Gastroesophageal sphincter (tissue), 4 donors: ENCODE data around the gene EDA2R. TPM values are rescaled to one million over a fixed set of nuclear protein-coding genes. Genes with fewer than 3 reads are reported as not detected.

Source experiments
- ATAC-seq: fragments of 150-250 bp; one replicate; pipeline ENCODE4 v1.9.1; 2016; ENCODE audit warnings: mild to moderate bottlenecking, moderate library complexity
- H3K27ac ChIP-seq, 4 donors: fragments of 200-600 bp; sonication (generic) in 3 of 4; 1 replicate in 3 of 4; 2 replicates in 1 of 4; pipeline ENCODE4 v1.5.1; 2016 to 2019
- H3K27me3 ChIP-seq: fragments of 200-600 bp; sonication (generic); one replicate; pipeline ENCODE4 v1.5.1; 2019
- H3K36me3 ChIP-seq, 2 donors: fragments of 200-600 bp; sonication (generic); one replicate each; pipeline ENCODE4 v1.5.1; 2019; ENCODE audit warnings: control low read depth in 1 of 2
- H3K4me1 ChIP-seq, 3 donors: fragments of 200-600 bp; sonication (generic); 1 replicate in 2 of 3; 2 replicates in 1 of 3; pipeline ENCODE4 v1.5.1; 2016 to 2019; ENCODE audit warnings: control low read depth in 2 of 3
- H3K4me3 ChIP-seq, 2 donors: fragments of 200-600 bp; sonication (generic); one replicate each; pipeline ENCODE4 v1.5.1; 2019; ENCODE audit warnings: mild to moderate bottlenecking in 1 of 2, moderate library complexity in 1 of 2
- H3K9me3 ChIP-seq, 3 donors: fragments of 200-600 bp; sonication (generic); one replicate each; pipeline ENCODE4 v1.5.1; 2017 to 2019; ENCODE audit warnings: control low read depth in 2 of 3
- EP300 ChIP-seq: sonication (generic); formaldehyde crosslinking; IDR thresholded peaks from one replicate; pipeline ENCODE4 v1.6.1; 2017; ENCODE audit warnings: antibody characterized with exemption, mild to moderate bottlenecking
- POLR2A ChIP-seq, 2 donors: fragments of 450-650 bp; IDR thresholded peaks; one replicate each; pipeline ENCODE4 v1.6.1; 2017; ENCODE audit warnings: antibody characterized with exemption in 2 of 2, mild to moderate bottlenecking in 2 of 2, moderate library complexity in 1 of 2
- POLR2AphosphoS5 ChIP-seq: sonication (generic); formaldehyde crosslinking; IDR thresholded peaks from one replicate; pipeline ENCODE4 v1.6.1; 2017; ENCODE audit warnings: antibody characterized with exemption
- WGBS, 2 donors: methylation state at CpG; one replicate each; pipeline ENCODE4 v1.1.5; 2018; ENCODE audit warnings: low coverage in 1 of 2; 5-methylcytosine and 5-hydroxymethylcytosine counted together
- small RNA-seq, 4 donors: library from RNA; depleted of rRNA; stranded (forward); fragments of <200 nt; gene quantifications; one replicate each; pipeline ENCODE3, GENCODE V24; 2016
- total RNA-seq, 4 donors: library from RNA; depleted of rRNA; stranded (reverse); fragments of >200 nt; gene quantifications; one replicate each; pipeline ENCODE4 v1.1.0, GENCODE V29; 2016
- TF ChIP-seq, protein P1 (sequence below), 4 experiments: fragments of 200-600 bp in 2 of 4; fragments of 450-650 bp in 2 of 4; sonication (generic) in 1 of 4; IDR thresholded peaks; one replicate each; pipeline ENCODE4 v1.5.1; 2017 to 2019; ENCODE audit warnings: antibody characterized with exemption in 4 of 4, mild to moderate bottlenecking in 2 of 4, moderate library complexity in 2 of 4

The EDA2R gene
- total RNA-seq, 4 donors from 2014 or later, result 1.2 to 4.6 (median 2.3) TPM

DNA sequence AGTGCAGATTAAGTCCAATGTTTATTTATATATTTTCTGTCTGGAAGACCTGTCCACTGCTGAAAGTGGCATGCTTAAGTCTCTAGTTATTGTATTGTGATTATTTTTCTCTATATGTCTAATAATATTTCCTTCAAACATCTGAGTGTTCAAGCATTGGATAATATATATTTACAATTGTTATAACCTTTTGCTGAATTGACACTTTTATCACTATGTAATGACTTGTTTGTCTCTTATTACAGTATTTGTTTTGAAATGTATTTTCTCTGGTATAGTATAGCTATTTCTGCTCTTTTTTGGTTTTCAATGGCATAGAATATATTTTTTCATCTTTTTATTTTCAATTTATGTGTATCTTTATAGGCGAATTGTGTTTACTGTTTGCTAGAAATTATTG is 59.7 kb downstream of the EDA2R start:
- WGBS, 2 donors, result 14 to 71% methylated on average over 1 of the region's 1 CpG
- Histone ChIP-seq H3K27ac (no peak overlapping the region), H3K9me3 (no peaks in the 10 kb centered on the region), H3K36me3 (no peaks in the 10 kb centered on the region), H3K4me3 (no peak overlapping the region), H3K4me1 (no peaks in the 10 kb centered on the region), H3K27me3 (no peaks in the 10 kb centered on the region)
- TF ChIP-seq EP300, result no peak
- no peak for TF ChIP-seq POLR2A (IDR thresholded peaks at IDR 0.05)
- TF ChIP-seq, protein P1, sequence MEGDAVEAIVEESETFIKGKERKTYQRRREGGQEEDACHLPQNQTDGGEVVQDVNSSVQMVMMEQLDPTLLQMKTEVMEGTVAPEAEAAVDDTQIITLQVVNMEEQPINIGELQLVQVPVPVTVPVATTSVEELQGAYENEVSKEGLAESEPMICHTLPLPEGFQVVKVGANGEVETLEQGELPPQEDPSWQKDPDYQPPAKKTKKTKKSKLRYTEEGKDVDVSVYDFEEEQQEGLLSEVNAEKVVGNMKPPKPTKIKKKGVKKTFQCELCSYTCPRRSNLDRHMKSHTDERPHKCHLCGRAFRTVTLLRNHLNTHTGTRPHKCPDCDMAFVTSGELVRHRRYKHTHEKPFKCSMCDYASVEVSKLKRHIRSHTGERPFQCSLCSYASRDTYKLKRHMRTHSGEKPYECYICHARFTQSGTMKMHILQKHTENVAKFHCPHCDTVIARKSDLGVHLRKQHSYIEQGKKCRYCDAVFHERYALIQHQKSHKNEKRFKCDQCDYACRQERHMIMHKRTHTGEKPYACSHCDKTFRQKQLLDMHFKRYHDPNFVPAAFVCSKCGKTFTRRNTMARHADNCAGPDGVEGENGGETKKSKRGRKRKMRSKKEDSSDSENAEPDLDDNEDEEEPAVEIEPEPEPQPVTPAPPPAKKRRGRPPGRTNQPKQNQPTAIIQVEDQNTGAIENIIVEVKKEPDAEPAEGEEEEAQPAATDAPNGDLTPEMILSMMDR (IDR thresholded peaks at IDR 0.05), result no peak
- no peak for TF ChIP-seq POLR2AphosphoS5
- no peak for ATAC-seq

DNA sequence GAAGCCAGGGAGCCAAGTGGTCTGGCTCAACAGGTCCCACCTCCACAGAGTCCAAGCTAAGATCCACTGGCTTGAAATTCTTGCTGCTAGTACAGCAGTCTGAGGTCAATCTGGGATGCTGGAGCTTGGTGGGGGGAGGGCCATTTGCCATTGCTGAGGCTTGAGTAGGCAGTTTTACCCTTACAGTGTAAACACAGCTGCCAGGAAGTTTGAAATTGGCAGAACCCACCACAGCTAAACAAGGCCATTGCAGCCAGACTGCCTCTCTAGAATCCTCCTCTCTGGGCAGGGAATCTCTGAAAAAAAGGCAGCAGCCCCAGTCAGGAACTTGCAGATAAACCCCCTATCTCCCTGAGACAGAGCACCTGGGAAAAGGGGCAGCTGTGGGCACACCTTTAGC is 84.9 kb downstream of the EDA2R start:
- no peak for ATAC-seq

DNA sequence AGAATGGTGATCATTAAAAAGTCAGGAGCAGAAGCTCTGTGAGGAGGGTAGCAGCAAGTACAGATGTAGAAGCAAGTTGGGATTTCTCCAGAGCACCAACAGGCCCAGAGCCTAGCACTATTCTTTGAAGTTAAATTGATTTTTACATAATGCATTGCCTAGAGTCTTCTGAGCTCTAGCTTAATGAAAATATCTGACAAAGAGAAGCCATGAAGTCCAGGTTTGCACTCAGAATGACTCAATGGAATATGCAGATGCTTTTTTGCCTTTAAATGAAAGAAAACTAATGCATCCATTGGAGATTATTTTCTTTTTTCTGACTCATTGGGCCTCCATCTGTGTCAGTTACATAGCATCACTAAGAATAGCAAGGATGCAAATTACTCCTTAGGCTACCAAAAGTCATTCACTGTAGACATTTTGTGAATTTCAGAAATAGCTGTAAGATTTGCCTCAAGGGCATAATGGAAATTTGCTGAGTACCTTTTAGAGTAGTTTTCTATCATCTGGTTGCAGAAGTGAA is 91.0 kb downstream of the EDA2R start:
- Histone ChIP-seq H3K27ac (no peak overlapping the region), H3K4me1 (no peaks in the 10 kb centered on the region), H3K36me3 (no peaks in the 10 kb centered on the region), H3K27me3 (no peaks in the 10 kb centered on the region), H3K4me3 (no peak overlapping the region), H3K9me3 (no peaks in the 10 kb centered on the region)
- TF ChIP-seq, protein P1 (IDR thresholded peaks at IDR 0.05), result no peak
- TF ChIP-seq POLR2A (IDR thresholded peaks at IDR 0.05) (no peak), EP300 (no peak), POLR2AphosphoS5 (no peak)
- ATAC-seq, result no peak

More for the DNA sequence above, 84.9 kb downstream of the EDA2R start:
- H3K4me3 ChIP-seq, result no peak overlapping the region
- H3K9me3 ChIP-seq, result no peaks in the 10 kb centered on the region
- H3K36me3 ChIP-seq, result no peaks in the 10 kb centered on the region
- no peak overlapping the region for H3K27ac ChIP-seq
- no peak for TF ChIP-seq EP300
- no peak for TF ChIP-seq POLR2A (IDR thresholded peaks at IDR 0.05)
- TF ChIP-seq POLR2AphosphoS5, result no peak
- TF ChIP-seq, protein P1 (IDR thresholded peaks at IDR 0.05), result no peak
- no peaks in the 10 kb centered on the region for H3K4me1 ChIP-seq
- H3K27me3 ChIP-seq, result no peaks in the 10 kb centered on the region

Small RNA genes lying within 50 kb of the gene (small RNA-seq; reads per million reads assigned to genes)
- gene RNU6-394P, result 0 reads per million in 4 donors
